ENCODE results near the gene TSEN2.

DNA sequence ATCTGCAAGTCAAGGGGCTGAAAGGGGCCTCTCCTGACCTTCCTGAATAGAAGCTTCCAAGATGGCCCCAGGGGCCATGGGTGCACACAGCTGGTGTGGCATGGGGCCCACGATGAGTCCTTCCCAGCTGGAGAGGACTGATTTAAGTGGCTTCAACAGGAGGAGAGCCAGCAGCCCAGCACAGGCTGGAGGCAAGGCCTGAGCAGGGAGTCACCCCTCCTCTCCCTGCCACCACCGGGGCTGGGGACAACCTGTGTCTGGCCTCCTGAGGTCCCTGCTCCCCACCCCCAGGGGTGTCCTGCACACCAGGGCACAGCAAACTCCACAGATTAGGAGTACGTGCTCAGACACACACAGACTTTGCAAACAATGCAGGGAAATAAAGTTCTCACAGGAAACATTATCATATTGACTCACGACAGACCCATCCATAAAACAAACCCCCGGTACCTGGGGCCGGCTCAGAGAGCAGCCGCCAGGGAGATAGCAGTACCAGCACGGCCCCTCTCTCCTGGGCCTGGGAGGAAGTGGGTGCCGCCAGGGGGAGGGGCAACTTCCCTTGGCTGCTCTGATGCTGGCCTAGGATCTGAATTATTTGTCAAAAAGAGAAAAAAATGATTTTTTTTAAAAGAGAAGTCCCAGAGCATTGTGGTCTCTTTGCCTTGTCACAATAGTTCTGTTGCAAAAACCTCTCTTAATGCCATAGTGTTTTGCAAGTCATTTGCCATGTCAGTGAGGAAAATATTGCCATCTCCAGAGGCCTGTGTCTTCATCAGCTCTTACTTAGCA lies 21.9 kb upstream of the TSEN2 start:
- TF ChIP-seq, protein P1, sequence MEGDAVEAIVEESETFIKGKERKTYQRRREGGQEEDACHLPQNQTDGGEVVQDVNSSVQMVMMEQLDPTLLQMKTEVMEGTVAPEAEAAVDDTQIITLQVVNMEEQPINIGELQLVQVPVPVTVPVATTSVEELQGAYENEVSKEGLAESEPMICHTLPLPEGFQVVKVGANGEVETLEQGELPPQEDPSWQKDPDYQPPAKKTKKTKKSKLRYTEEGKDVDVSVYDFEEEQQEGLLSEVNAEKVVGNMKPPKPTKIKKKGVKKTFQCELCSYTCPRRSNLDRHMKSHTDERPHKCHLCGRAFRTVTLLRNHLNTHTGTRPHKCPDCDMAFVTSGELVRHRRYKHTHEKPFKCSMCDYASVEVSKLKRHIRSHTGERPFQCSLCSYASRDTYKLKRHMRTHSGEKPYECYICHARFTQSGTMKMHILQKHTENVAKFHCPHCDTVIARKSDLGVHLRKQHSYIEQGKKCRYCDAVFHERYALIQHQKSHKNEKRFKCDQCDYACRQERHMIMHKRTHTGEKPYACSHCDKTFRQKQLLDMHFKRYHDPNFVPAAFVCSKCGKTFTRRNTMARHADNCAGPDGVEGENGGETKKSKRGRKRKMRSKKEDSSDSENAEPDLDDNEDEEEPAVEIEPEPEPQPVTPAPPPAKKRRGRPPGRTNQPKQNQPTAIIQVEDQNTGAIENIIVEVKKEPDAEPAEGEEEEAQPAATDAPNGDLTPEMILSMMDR (optimal IDR thresholded peaks at IDR 0.05 in 1 of 3, IDR thresholded peaks at IDR 0.05 in 1 of 3, conservative IDR thresholded peaks at IDR 0.05 in 1 of 3; ENCODE audit: extremely low read depth in 1 of 3, insufficient read depth in 2 of 3, low read length in 3 of 3) = no peak
- TF ChIP-seq EZH2 (IDR thresholded peaks at IDR 0.05; ENCODE audit: low read length) = no peak

All from keratinocyte (primary cell).